Natural killer cell (primary cell): Measurements from ENCODE around the gene CGRRF1. TPM values are rescaled to one million over a fixed set of nuclear protein-coding genes. Genes with fewer than 3 reads are reported as not detected.

Source experiments
- ATAC-seq, 3 donors: fragments of 150-1000 bp in 2 of 3; fragments of 200-7000 bp in 1 of 3; cut with Tn5 transposase; 1 replicate in 1 of 3; 2 replicates in 2 of 3; pipeline ENCODE4 v1.10.0; 2021; ENCODE audit warnings: mild to moderate bottlenecking in 2 of 3, moderate library complexity in 2 of 3
- DNase-seq, 2 donors: peaks; one replicate each; pipeline versions ENCODE4 v3.0.0 to v3.0.0-alpha.2; 2013 to 2021; ENCODE audit warnings: mixed read lengths in 1 of 2
- H3K27ac ChIP-seq: one replicate; pipeline ENCODE4 v1.5.1; 2013; ENCODE audit warnings: mild to moderate bottlenecking, low read length
- H3K27me3 ChIP-seq: one replicate; pipeline ENCODE4 v1.6.1; 2013; ENCODE audit warnings: low read length; ENCODE audit not compliant: control insufficient read depth, insufficient read depth
- H3K36me3 ChIP-seq: one replicate; pipeline ENCODE4 v1.6.1; 2013; ENCODE audit warnings: low read length; ENCODE audit not compliant: control insufficient read depth, insufficient read depth
- H3K4me1 ChIP-seq: one replicate; pipeline ENCODE4 v1.6.1; 2013; ENCODE audit warnings: low read length; ENCODE audit not compliant: control insufficient read depth, insufficient read depth
- H3K4me3 ChIP-seq: one replicate; pipeline ENCODE4 v1.5.1; 2013; ENCODE audit warnings: low read length
- H3K9me3 ChIP-seq: one replicate; pipeline ENCODE4 v1.6.1; 2013; ENCODE audit warnings: low read length; ENCODE audit not compliant: control insufficient read depth, insufficient read depth
- H3K27ac Mint-ChIP-seq, 2 donors: one replicate each; pipeline ENCODE4 v1.8.0; 2022; ENCODE audit warnings: mild to moderate bottlenecking in 2 of 2, mixed read lengths in 2 of 2, moderate library complexity in 1 of 2
- H3K27me3 Mint-ChIP-seq, 2 donors: one replicate each; pipeline ENCODE4 v1.8.0; 2022; ENCODE audit warnings: low read depth in 2 of 2, mixed read lengths in 2 of 2
- H3K36me3 Mint-ChIP-seq: one replicate; pipeline ENCODE4 v1.8.0; 2022; ENCODE audit warnings: mixed read lengths
- H3K4me1 Mint-ChIP-seq, 2 donors: one replicate each; pipeline ENCODE4 v1.8.0; 2022; ENCODE audit warnings: mixed read lengths in 2 of 2
- H3K4me3 Mint-ChIP-seq: one replicate; pipeline ENCODE4 v1.8.0; 2022; ENCODE audit warnings: mild to moderate bottlenecking, moderate library complexity, mixed read lengths
- H3K9me3 Mint-ChIP-seq, 2 donors: one replicate each; pipeline ENCODE4 v1.8.0; 2022; ENCODE audit warnings: mixed read lengths in 2 of 2
- CTCF ChIP-seq: fragments of 200-600 bp; IDR thresholded peaks from one replicate; pipeline ENCODE4 v1.8.0; 2022; ENCODE audit warnings: antibody characterized with exemption
- WGBS: methylation state at CpG from one replicate; pipeline ENCODE4 v1.1.7; 2013; ENCODE audit warnings: missing lambda C conversion rate; ENCODE audit not compliant: insufficient coverage; 5-methylcytosine and 5-hydroxymethylcytosine counted together
- intact Hi-C: fragments of 100-400 bp; cut with micrococcal nuclease; formaldehyde crosslinking; loops from one replicate; pipeline ENCODE4 v1.14.2; 2022
- total RNA-seq, 4 donors: library from RNA; stranded (reverse); fragments of 120-200 nt in 1 of 4; gene quantifications; one replicate each; pipeline versions ENCODE4 v1.2.3 to v1.2.4, GENCODE V29; 2013 to 2022

CGRRF1 gene
- total RNA-seq, 3 donors from 2014 or later (not counting 1 experiment from before 2014, with no cell fraction given) = 25.4 to 30.1 (median 26.7) TPM

- TF ChIP-seq CTCF = no peak
- WGBS = 58% methylated on average over 2 of the region's 2 CpGs
- no peaks in the 10 kb centered on the region for H3K9me3 Mint-ChIP-seq
- Histone ChIP-seq H3K27me3 (no peaks in the 10 kb centered on the region), H3K4me3 (no peak overlapping the region), H3K9me3 (no peaks in the 10 kb centered on the region), H3K27ac (no peak overlapping the region), H3K36me3 (no peaks in the 10 kb centered on the region), H3K4me1 (no peaks in the 10 kb centered on the region)
- ATAC-seq = no peak
- DNase-seq = no peak
- H3K36me3 Mint-ChIP-seq = no peaks in the 10 kb centered on the region
- no peak overlapping the region for H3K27ac Mint-ChIP-seq
- intact Hi-C loops = no loop called here
- peaks cover 14 to 26% of the 10 kb centered on the region in 2 donors for H3K27me3 Mint-ChIP-seq
- H3K4me3 Mint-ChIP-seq = no peak overlapping the region
- no peaks in the 10 kb centered on the region for H3K4me1 Mint-ChIP-seq
Measured at GRCh38 chr14:54497224-54497623, 12.5 kb upstream of the CGRRF1 start.

GRCh38 chr14:54498095-54498531 is 11.6 kb upstream of the CGRRF1 start:
- Histone ChIP-seq H3K27ac (no peak overlapping the region), H3K9me3 (no peaks in the 10 kb centered on the region), H3K4me1 (no peaks in the 10 kb centered on the region), H3K4me3 (no peak overlapping the region), H3K36me3 (no peaks in the 10 kb centered on the region), H3K27me3 (no peaks in the 10 kb centered on the region)
- no peak for TF ChIP-seq CTCF
- intact Hi-C loops = no loop called here
- Mint-ChIP-seq H3K9me3 (no peaks in the 10 kb centered on the region), H3K27ac (no peak overlapping the region), H3K4me3 (no peak overlapping the region), H3K27me3 (peaks cover 16 to 26% of the 10 kb centered on the region in 2 donors), H3K4me1 (no peaks in the 10 kb centered on the region), H3K36me3 (no peaks in the 10 kb centered on the region)
- DNase-seq (no peak), ATAC-seq (no peak)
- 89% methylated on average over 4 of the region's 5 CpGs for WGBS

GRCh38 chr14:54498579-54498978 is 11.1 kb upstream of the CGRRF1 start:
- Histone ChIP-seq H3K27ac (no peak overlapping the region), H3K4me1 (no peaks in the 10 kb centered on the region), H3K27me3 (no peaks in the 10 kb centered on the region), H3K4me3 (no peak overlapping the region), H3K9me3 (no peaks in the 10 kb centered on the region), H3K36me3 (no peaks in the 10 kb centered on the region)
- Mint-ChIP-seq H3K27me3 (peaks cover 16 to 26% of the 10 kb centered on the region in 2 donors), H3K27ac (no peak overlapping the region), H3K4me3 (no peak overlapping the region), H3K9me3 (no peaks in the 10 kb centered on the region), H3K36me3 (no peaks in the 10 kb centered on the region), H3K4me1 (no peaks in the 10 kb centered on the region)
- no peak for TF ChIP-seq CTCF
- DNase-seq = no peak
- no peak for ATAC-seq
- WGBS = 90% methylated on average over 7 of the region's 7 CpGs
- intact Hi-C loops = no loop called here

- no peak for TF ChIP-seq CTCF
- H3K4me1 Mint-ChIP-seq = no peaks in the 10 kb centered on the region
- H3K9me3 Mint-ChIP-seq = no peaks in the 10 kb centered on the region
- intact Hi-C loops = no loop called here
- H3K27me3 ChIP-seq = no peaks in the 10 kb centered on the region
- H3K4me1 ChIP-seq = no peaks in the 10 kb centered on the region
- H3K36me3 Mint-ChIP-seq = no peaks in the 10 kb centered on the region
- no peaks in the 10 kb centered on the region for H3K9me3 ChIP-seq
- H3K27ac Mint-ChIP-seq = no peak overlapping the region
- no peak overlapping the region for H3K27ac ChIP-seq
- no peak overlapping the region for H3K4me3 Mint-ChIP-seq
- H3K36me3 ChIP-seq = no peaks in the 10 kb centered on the region
- peaks cover 19 to 26% of the 10 kb centered on the region in 2 donors for H3K27me3 Mint-ChIP-seq
- 91% methylated on average over 3 of the region's 3 CpGs for WGBS
- no peak for DNase-seq
- no peak for ATAC-seq
- H3K4me3 ChIP-seq = no peak overlapping the region
Measured at GRCh38 chr14:54500744-54501143, 9.0 kb upstream of the CGRRF1 start.
